UCSD-AML1 (cell line): Measurements from ENCODE around the gene VDR.

ENCODE experiments used
- DNase-seq: peaks from one replicate; lab custom pipeline; 2025; ENCODE audit not compliant: unreplicated experiment; lab: John Stamatoyannopoulos, UW

VDR gene

DNA sequence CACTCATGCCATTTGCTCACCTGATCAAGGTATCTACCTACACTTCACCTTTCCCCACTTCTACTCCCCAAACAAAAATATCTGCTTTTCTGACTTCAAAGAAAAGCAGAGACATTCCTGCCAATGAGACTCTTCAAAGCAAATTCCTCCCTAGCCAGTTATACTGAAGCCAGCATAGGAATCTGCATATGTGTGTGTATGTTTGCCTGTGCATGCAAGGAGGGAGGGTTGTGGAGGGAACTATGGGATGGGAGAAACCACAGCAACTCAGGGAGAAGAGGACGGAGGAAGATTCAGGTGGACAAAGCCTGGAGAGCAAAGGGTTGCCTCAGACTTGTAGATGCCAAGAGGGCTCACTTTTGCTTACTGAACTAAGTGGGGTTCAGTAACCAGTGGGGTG, 26.4 kb upstream of the VDR start:
- DNase-seq, result no peak

DNA sequence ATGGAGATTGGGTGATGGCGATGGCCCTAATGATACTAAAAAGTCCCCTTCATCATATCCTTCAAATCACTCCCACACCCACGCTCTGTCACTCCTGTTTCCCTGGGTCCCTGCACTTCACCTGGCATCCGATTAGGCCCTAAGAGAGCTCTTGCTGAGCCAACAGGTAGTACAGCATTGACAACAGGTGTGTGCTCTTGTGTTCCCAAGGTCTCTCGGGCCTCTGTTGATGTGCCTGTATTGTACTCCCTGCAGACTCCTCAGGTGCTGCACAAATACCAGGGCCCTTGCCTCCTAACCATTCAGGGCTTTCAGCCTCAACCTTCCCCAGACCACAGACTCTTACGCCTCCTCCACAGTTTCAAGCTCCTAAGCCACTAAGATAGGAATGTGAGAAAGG, 25.8 kb upstream of the VDR start:
- DNase-seq, result no peak

GRCh38 chr12:47927346-47927745, 22.6 kb upstream of the VDR start:
- DNase-seq, result no peak

- no peak for DNase-seq
These were observed 17.1 kb upstream of the VDR start for GRCh38 chr12:47921907-47922306.

DNA sequence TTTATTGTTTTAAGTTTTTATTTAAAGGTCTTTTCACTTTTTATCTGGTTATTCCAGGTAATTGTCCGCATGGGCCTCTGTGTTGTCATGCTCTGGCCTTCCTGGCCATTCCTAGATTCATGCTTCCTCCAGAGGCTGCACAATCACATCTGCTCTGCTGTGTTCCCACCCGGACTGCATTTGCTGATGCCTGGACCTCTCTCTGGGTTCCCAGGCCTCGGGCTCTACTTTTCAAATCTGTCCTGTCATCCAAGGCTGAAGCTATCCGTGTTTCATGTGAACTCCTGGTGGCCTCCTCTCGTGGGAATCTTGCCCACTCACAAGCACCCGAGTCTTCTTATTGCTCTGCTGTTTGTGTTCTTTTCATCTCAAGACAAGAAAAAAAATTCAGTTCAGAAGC, 16.1 kb upstream of the VDR start:
- DNase-seq, result no peak

GRCh38 chr12:47913081-47913480, 8.3 kb upstream of the VDR start:
- no peak for DNase-seq

DNA sequence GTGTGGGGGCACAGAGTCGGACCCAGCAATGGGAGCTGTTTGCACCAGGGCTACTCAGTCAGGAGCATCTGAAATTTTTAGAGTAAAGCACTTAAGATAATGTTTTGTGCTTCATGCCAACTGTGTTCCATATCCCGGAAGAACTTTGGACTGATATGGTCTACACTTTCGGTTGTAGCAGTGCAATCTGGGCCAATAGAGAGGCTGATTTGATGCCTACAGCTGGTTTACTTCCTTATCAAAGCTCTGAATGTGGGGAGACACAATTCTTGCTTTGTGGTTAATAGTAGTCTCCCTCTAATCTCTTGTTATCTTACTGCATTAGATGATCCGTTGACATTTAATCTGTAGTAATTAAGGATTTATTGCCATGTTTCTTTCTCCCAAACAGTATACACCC, 7.8 kb upstream of the VDR start:
- DNase-seq, result no peak

GRCh38 chr12:47910981-47911380, 6.2 kb upstream of the VDR start:
- DNase-seq, result no peak

- no peak for DNase-seq
These were observed 5.7 kb upstream of the VDR start for GRCh38 chr12:47910486-47910885.

- no peak for DNase-seq
These were observed 5.2 kb upstream of the VDR start for GRCh38 chr12:47909839-47910465.

- DNase-seq, result no peak
These were observed 3.9 kb upstream of the VDR start for GRCh38 chr12:47908738-47909137.

- DNase-seq, result no peak
These were observed 3.2 kb upstream of the VDR start for GRCh38 chr12:47907851-47908454.

DNA sequence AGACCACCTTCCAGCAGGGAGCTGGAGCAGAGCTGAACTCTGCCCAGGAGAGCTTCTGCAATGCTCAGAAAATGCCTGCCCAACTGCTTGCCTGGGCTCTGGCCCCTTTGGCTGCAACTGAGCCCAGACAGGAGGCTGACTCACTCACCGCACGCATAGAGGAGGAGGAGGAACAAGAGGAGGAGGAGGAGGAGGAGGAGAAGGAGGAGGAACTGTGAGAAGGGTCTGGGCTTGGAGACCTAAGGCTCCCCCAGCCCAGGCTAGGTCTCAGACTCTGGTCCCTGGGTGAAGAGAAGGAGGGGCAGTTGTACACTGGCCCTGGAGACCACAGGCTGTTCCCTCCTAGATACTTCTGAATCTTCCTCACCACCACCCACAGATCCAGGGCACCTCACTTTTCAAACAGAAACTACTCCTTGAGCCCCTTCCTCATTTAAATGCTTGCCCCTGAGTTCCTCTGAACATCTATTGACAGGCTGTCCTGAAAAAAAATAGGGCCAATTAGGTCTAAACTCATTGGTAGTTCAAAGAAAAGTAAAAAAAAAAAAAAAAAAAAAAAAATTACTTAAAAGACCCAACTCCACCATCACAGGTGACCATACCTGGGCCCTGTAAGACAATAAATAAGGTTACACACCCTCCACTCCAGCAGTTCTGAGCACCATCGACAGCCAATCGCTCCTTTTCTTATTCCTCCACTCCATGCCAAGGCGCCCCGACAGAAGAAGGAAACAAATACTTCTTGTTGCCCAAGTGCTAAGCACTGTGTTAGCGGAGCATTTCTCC, 674 bp downstream of the VDR start:
- peak; percentile 67 for DNase-seq

- DNase-seq, result peak; percentile 26
These were observed 1.6 kb downstream of the VDR start for GRCh38 chr12:47903151-47903611.

DNA sequence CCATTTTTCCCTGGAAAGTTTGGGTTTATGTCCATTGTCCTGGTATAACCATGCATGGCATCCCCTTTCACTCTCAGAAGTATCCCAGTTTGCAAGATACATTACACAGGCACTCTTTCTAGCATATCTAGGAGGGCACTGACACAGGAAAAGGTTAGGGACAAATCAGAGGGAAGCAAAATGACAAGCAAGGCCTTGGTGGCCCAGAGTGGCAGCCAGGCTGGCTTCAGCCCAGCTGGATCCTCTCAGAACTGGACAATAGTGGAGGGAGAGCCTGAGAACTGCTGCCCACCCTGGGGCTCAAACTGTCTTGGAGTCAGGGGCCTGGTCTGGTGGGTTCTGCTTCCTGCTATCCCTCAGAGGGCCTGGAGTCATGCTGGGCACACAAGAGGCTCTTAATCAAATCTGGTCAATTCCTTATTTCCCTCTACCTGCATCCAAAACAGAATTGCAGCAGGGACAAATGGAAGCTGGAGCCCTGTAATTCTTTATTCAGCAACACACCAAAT, 2.6 kb downstream of the VDR start:
- no peak for DNase-seq

DNA sequence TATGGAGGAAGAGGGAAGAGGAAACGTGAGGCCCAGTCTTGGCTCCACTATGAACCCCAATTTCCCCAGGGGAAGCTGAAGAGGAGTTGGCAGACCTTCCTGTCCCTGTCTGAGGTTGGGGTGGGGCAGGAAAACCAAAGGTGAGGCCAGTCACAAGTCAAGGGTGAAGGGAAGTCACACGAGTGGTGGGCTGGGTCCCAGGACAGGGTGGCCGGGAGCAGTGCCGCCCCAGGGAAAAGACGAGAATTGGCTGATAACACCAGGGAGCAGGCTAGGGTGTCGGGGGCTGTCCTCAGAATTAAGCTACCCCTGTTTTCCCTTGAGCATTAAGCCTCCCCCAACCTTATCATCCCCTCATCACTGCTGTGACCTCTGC, 3.1 kb downstream of the VDR start:
- no peak for DNase-seq

- no peak for DNase-seq
These were observed 3.6 kb downstream of the VDR start for GRCh38 chr12:47901063-47901717.

DNA sequence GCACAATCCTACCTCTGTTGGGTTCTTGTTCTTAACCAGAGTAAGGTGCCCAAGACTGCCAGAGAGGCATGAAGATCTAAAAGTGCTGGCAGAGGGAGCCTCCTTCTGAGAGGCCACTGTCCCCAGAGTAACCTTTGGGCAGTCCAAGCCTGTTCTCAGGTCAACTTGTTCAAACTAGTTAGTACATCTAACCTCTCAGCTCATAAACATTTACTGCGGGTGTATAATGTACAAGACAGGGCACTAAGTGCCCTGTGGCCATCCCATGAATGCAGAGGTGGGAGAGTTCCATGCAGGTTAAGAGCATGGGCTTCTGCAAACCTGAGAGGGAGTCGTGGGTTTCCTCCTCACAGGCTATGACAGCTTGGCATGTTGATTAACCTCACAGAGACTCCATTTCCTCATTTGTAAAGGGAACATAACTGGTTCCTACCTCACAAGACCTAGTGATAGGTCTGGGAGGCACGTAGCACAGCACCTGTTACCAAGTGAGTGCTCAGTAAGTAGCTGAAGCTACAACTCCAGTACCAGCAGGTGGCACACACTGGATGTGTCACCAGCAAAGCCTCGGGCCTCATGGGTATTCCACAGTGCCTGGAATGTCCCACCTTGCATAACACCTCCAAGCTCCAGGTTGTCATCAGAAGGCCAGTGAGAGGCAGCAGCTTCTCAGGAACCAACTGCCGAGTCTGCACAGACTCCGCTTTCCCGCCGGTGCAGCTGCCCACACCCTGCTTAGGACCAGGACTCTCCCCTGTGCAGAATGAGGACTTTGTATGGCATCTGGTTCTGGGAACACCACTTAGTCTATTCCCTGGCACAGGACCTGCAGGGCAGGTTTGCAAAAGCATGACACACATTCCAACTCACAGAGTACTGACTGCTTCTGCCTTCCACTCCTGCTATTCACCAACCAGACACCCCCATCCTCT, 4.4 kb downstream of the VDR start:
- DNase-seq, result peak; percentile 32

DNA sequence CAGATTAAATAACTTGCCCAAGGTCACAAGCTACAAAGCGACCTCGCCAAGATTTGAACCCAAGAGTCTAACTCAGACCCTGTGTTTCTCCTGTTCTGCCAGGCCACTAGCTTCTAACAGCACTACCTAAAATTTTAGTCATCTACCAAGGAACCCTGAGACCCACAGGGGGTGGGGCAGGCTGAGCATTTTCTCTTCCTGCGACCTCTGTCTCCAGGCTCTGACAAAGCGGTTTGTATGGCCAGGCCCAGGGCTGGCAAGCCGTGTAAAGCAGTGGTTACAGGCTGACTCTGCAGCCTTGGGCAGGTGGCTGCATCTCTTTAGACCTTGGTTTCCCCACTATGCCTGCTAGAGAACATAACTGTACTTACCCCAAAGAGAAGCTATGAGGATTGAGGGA, 5.3 kb downstream of the VDR start:
- no peak for DNase-seq

DNA sequence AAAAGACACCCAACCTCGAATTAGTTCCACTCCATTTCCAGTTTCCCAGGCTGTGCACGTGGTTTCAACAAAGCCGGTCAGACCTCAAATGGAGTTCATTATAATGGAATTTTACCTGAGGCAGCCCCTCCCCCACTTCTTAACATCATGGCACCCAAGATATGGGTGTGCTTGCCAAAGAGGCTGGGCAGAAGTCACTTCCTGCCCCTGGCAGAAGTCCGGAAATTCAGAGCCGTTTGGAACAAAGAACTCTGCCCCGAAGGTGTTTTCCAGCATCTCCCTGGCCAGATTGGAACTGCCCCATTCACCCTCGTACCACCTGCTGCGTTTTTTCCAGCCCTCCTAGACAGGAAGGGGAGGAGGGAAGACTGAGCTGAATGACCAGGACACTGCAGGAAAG, 8.2 kb downstream of the VDR start:
- DNase-seq, result no peak

DNA sequence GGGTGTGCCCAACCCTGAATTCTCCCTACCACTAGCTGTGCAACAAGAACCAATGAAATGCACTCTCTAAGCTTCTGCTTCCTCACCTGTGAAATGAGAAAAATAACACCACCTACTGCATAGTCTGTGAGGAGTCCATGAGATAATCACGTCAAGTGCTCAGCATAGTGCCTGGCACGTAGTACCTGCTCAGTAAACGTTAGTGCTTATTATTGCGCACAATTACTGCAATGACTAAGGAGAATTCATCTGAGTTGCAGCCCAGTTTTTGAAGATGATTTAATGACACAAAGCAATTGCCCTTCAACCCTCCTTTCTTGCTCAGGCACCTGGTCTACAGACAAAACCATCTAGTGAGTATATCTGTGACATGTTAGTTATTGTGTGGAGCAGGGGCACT, 8.8 kb downstream of the VDR start:
- no peak for DNase-seq
